Measurements from ENCODE around the gene EFNA1. TPM values are rescaled to one million over a fixed set of nuclear protein-coding genes. Genes with fewer than 3 reads are reported as not detected.

Gene EFNA1
- total and polyA plus RNA-seq, 2 donors (not counting 3 experiments of a cell fraction or from before 2014, with no cell fraction given), result 107 to 289 TPM

- Histone ChIP-seq H3K4me2 (ENCODE audit: insufficient read depth, low read length) (no peak overlapping the region), H2AFZ (ENCODE audit: low read depth, low read length) (no peak overlapping the region), H3K4me1 (ENCODE audit: control insufficient read depth, extremely low read depth, insufficient read depth, low read length) (peaks cover 11% of the 10 kb centered on the region), H4K20me1 (replicated peaks; ENCODE audit: control insufficient read depth, extremely low read depth, insufficient read depth, low read length) (no peaks in the 10 kb centered on the region), H3K27me3 (ENCODE audit: control insufficient read depth in 2 of 2, insufficient read depth in 2 of 2, low read length in 2 of 2) (no peaks in the 10 kb centered on the region), H3K27ac (ENCODE audit: insufficient read depth, low read depth, low read length) (no peak overlapping the region), H3K79me2 (ENCODE audit: control insufficient read depth, insufficient read depth, low read length) (peaks cover 16% of the 10 kb centered on the region), H3K9me3 (replicated peaks; ENCODE audit: control insufficient read depth, insufficient read depth, low read length) (no peaks in the 10 kb centered on the region), H3K9me1 (replicated peaks; ENCODE audit: control insufficient read depth, extremely low read depth, insufficient read depth, low read length) (no peaks in the 10 kb centered on the region), H3K4me3 (replicated peaks in 1 of 3; ENCODE audit: insufficient read depth in 1 of 3, low read depth in 1 of 3, low read length in 3 of 3) (no peak overlapping the region), H3K36me3 (ENCODE audit: control insufficient read depth in 2 of 2, extremely low read depth in 1 of 2, insufficient read depth in 2 of 2, low read length in 2 of 2) (peaks cover 4 to 25% of the 10 kb centered on the region in 2 experiments), H3K9ac (replicated peaks; ENCODE audit: extremely low read depth, insufficient read depth, low read length) (no peak overlapping the region)
- intact Hi-C loops (cut with micrococcal nuclease), result no loop called here
- BruUV-seq (replicated peaks), result no TSS peak
- POLR2A ChIA-PET, result no interaction called here
- CTCF ChIA-PET, result interaction anchor here (0.6 to 3.9 kb wide), 9 partner anchors 9 to 473 kb away, joined by 3 to 88 read pairs (median 9); partner anchors contain the start of gene THBS3
- FAIRE-seq (no peak), DNase-seq (ENCODE audit: low read depth, low spot score) (no peak)
- dilution Hi-C loops (cut with MboI; ENCODE audit: extremely low pct_ligation_motif_present, low sequenced_read_pairs), result no loop called here
- TF ChIP-seq CTCF (IDR thresholded peaks at IDR 0.05; ENCODE audit: extremely low read depth in 1 of 2, insufficient read depth in 1 of 2, low read depth in 1 of 2, low read length in 2 of 2) (no peak), GATA2 (IDR thresholded peaks at IDR 0.05; ENCODE audit: insufficient read depth, insufficient read length, low read depth, low read length) (no peak), EZH2 (IDR thresholded peaks at IDR 0.05; ENCODE audit: borderline replicate concordance, low read depth, low read length, severe bottlenecking) (no peak), JUN (IDR thresholded peaks at IDR 0.05; ENCODE audit: borderline replicate concordance, insufficient read depth, insufficient read length, low read depth) (no peak)
Measured at GRCh38 chr1:155175281-155175926, 47.7 kb downstream of the EFNA1 start.
